Measurements from ENCODE around the gene PASK.

PASK gene

GRCh38 chr2:241068136-241068941, 80.9 kb downstream of the PASK start:
- no peak for DNase-seq (ENCODE audit: low read depth in 1 of 2, low spot score in 1 of 2)

- DNase-seq (ENCODE audit: low read depth in 1 of 2, low spot score in 1 of 2): no peak
Observed at GRCh38 chr2:241067501-241068135, 81.7 kb downstream of the PASK start.

DNA sequence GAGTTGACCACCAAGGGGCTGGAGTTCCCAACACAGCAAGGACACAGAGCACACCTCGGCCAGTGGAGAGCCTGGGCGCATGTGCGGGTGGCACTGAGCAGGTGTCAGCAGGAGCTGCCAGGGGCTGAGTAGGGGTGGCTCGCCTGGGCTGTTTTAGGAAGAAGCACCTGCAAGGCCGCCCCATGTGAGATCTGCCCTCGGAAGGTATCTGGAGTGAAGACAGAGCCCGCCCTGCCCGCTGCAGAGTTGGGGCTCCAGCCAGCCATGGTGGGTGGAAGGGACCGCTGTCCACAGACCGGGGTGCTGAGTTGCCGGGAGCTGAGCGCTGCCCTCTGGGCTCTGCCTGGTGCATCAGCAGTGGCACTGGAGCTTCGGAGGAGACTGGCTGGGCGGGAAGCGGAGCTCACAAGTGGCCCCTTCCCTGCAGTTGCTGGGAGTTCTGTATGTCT, 82.4 kb downstream of the PASK start:
- DNase-seq (ENCODE audit: low read depth in 1 of 2, low spot score in 1 of 2): no peak

DNA sequence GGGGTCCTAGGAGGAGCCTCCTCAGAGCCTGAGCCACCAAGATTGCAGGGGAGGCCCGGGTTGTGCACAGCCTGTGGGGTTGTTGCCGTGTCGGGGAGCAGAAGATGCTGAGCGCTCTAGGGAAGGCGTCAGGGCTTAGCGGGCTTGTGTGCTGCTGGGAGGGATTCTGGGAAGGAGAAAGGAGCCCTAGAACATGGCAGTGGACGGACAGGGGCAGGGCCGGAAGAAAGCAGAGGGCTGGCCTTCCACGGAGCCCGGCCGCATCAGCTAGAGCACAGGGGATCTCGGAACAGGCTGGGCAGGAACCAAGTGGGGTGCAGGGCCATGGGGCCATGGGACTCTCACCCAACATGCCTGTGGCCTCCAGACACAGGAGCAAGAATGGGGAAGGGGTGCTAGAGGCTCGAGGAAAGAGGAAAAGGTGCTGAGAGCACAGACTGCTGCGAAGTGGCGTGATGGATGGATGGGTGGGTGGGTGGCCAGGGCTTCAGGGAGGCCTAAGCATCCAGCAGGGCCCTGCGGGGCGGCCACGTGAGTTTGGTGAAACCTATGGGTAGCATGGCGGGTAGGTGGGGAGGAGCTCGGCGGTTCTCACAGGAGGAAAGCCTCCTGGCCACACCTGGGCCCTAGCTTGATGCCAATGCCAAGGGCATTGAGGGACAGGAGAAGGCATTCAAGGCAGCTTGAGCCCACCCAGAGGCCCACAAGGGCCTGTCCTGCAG, 82.9 kb downstream of the PASK start:
- no peak for DNase-seq (ENCODE audit: low read depth in 1 of 2, low spot score in 1 of 2)

GRCh38 chr2:241065355-241065803, 83.9 kb downstream of the PASK start:
- no peak for DNase-seq (ENCODE audit: low read depth in 1 of 2, low spot score in 1 of 2)

DNA sequence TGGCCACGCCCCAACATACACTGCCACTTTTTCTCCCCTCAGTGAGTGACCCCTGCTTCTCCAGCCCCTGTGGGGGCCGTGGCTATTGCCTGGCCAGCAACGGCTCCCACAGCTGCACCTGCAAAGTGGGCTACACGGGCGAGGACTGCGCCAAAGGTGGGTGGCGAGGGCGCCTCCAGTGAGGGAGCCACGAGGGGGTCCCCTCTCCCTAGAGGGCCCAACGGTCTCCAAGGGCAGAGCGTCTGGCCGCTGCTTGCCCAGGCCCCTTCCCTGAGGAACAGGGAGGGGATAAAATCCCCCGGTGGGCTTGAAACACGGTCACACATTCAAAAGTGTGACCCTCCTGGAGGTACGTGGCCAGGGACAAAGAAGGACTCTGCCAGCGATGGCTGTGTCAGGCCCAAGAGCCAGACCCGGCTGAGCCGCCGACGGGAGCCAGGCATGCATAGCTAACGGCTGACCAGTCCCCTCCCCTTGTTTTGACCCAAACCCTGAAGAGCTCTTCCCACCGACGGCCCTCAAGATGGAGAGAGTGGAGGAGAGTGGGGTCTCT, 84.4 kb downstream of the PASK start:
- no peak for DNase-seq (ENCODE audit: low read depth in 1 of 2, low spot score in 1 of 2)

DNA sequence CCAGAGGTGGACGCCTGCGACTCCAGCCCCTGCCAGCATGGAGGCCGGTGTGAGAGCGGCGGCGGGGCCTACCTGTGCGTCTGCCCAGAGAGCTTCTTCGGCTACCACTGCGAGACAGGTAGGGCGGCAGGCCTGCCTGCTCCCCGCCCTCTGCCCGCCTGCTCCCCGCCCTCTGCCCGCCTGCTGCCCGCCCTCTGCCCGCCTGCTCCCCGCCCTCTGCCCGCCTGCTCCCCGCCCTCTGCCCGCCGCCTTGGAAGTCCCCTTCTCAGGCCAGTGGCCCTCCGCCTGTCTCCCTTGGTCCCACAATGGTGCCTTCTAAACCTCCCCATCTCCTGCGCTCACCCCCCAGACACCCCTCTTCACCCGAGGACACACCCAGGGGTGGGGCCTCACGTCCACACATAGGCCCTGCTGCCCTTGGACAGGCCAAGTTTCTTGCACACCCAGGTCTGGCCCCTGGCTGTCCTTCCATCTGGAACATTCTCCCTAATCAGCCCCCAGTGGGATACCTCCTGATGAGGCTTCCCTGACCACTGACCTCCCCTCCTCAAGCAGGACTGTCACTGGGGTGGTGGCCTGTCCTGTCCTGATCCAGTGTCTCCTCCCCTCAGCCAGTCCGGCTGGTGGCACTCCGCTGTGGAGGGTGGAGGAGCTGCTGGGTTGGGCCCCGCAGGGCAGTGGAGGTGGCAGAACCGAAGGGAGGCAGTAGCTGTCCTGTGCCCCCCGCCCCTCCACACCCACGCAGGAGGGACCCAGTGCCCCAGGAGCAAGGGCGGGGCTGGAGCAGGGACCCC, 85.1 kb downstream of the PASK start:
- DNase-seq (ENCODE audit: low read depth in 1 of 2, low spot score in 1 of 2): no peak

GRCh38 chr2:241063587-241063986, 85.7 kb downstream of the PASK start:
- DNase-seq (ENCODE audit: low read depth in 1 of 2, low spot score in 1 of 2): no peak

DNA sequence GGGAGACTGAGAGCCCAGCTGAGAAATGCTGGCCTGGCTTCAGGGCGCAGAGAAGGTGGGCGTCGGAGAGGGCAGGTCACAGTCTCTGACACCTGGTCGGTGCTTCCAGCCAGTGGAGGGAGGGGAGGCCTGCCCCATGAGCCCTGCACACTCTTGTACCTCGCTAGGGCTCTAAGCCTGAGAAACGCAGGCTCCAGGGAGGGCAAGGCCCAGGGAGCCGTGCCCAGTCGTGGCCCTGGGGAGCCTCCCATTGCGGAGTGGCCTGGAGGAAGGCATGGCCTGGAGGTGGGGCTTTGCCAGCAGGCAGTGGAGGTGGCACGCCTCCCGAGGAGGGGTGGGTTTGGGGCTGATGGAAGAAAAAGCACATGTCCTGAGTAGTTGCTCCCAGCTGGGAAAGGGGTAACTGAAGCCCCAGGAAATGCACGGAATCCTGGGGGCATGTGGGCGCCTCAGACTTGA, 86.2 kb downstream of the PASK start:
- DNase-seq (ENCODE audit: low read depth in 1 of 2, low spot score in 1 of 2): no peak

- DNase-seq (ENCODE audit: low read depth in 1 of 2, low spot score in 1 of 2): no peak
Observed at GRCh38 chr2:241062389-241063092, 86.7 kb downstream of the PASK start.

- no peak for DNase-seq (ENCODE audit: low read depth in 1 of 2, low spot score in 1 of 2)
Observed at GRCh38 chr2:241061275-241061674, 88.0 kb downstream of the PASK start.

All from activated CD4-positive, alpha-beta T cell treated with anti-CD3 and anti-CD28 coated beads, Interleukin-2, amount 50 U/mL, for 24 hours (primary cell).